Naive thymus-derived CD4-positive, alpha-beta T cell (primary cell): Measurements from ENCODE around the gene TNNC1. TPM values are rescaled to one million over a fixed set of nuclear protein-coding genes. Genes with fewer than 3 reads are reported as not detected.

Experiments used
- ATAC-seq: fragments of 150-1000 bp; cut with Tn5 transposase; 2 replicates; pipeline ENCODE4 v1.10.0; 2021; ENCODE audit warnings: mild to moderate bottlenecking, moderate library complexity
- CTCF ChIA-PET: fragments of 350-600 bp; sonication (Branson Sonifier 250); formaldehyde crosslinking; loops from one replicate; lab custom pipeline; 2021; ENCODE audit warnings: antibody characterized with exemption; lab: Charles Lee
- POLR2A ChIA-PET: fragments of 350-600 bp; sonication (Branson Sonifier 250); formaldehyde crosslinking; loops from one replicate; lab custom pipeline; 2021; ENCODE audit warnings: antibody characterized with exemption, inconsistent platforms; lab: Charles Lee
- DNase-seq, 9 donors: peaks; one replicate each; pipeline versions ENCODE4 v3.0.0 to v3.0.0-alpha.2; 2020 to 2022; ENCODE audit warnings: mixed read lengths in 1 of 9
- H3K27ac ChIP-seq: one replicate; pipeline ENCODE4 v1.7.0; 2013; ENCODE audit warnings: mild to moderate bottlenecking, low read depth, low read length, moderate library complexity
- H3K27me3 ChIP-seq, 2 donors: one replicate each; pipeline ENCODE4 v1.7.0; 2013; ENCODE audit warnings: low read length in 2 of 2, mild to moderate bottlenecking in 2 of 2, moderate library complexity in 2 of 2; ENCODE audit not compliant: control insufficient read depth in 2 of 2, insufficient read depth in 2 of 2
- H3K36me3 ChIP-seq, 3 experiments: 1 replicate in 2 of 3; 2 replicates in 1 of 3; pipeline ENCODE4 v1.7.0; 2013; ENCODE audit warnings: low read length in 3 of 3, mild to moderate bottlenecking in 3 of 3, moderate library complexity in 1 of 3; ENCODE audit not compliant: insufficient read depth in 3 of 3, control insufficient read depth in 2 of 3
- H3K4me1 ChIP-seq, 2 donors: one replicate each; pipeline ENCODE4 v1.7.0; 2013; ENCODE audit warnings: low read length in 2 of 2, mild to moderate bottlenecking in 2 of 2, moderate library complexity in 1 of 2; ENCODE audit not compliant: control insufficient read depth in 2 of 2, insufficient read depth in 2 of 2
- H3K4me3 ChIP-seq: 2 replicates; pipeline ENCODE4 v1.7.0; 2013; ENCODE audit warnings: mild to moderate bottlenecking, low read length
- H3K9me3 ChIP-seq, 3 experiments: 1 replicate in 2 of 3; 2 replicates in 1 of 3; pipeline ENCODE4 v1.7.0; 2013; ENCODE audit warnings: low read length in 3 of 3; ENCODE audit not compliant: control insufficient read depth in 2 of 3
- H3K27ac Mint-ChIP-seq, 9 donors: one replicate each; pipeline ENCODE4 v1.8.0; 2020 to 2022; ENCODE audit warnings: mixed read lengths in 9 of 9, mild to moderate bottlenecking in 8 of 9, moderate library complexity in 5 of 9, inconsistent platforms in 2 of 9
- H3K27me3 Mint-ChIP-seq, 5 donors: one replicate each; pipeline ENCODE4 v1.8.0; 2021 to 2022; ENCODE audit warnings: mixed read lengths in 5 of 5, mild to moderate bottlenecking in 1 of 5
- H3K36me3 Mint-ChIP-seq, 5 donors: one replicate each; pipeline ENCODE4 v1.8.0; 2020 to 2022; ENCODE audit warnings: mixed read lengths in 5 of 5, mild to moderate bottlenecking in 3 of 5, inconsistent platforms in 1 of 5
- H3K4me1 Mint-ChIP-seq, 7 donors: one replicate each; pipeline ENCODE4 v1.8.0; 2020 to 2022; ENCODE audit warnings: mixed read lengths in 7 of 7, mild to moderate bottlenecking in 3 of 7, inconsistent platforms in 1 of 7
- H3K4me3 Mint-ChIP-seq, 10 donors: one replicate each; pipeline ENCODE4 v1.8.0; 2020 to 2022; ENCODE audit warnings: mild to moderate bottlenecking in 10 of 10, mixed read lengths in 10 of 10, moderate library complexity in 6 of 10, inconsistent platforms in 2 of 10
- H3K9me3 Mint-ChIP-seq, 11 donors: one replicate each; pipeline ENCODE4 v1.8.0; 2020 to 2022; ENCODE audit warnings: mixed read lengths in 11 of 11, mild to moderate bottlenecking in 4 of 11, inconsistent platforms in 1 of 11, moderate library complexity in 1 of 11
- intact Hi-C, 2 donors: fragments of 100-400 bp; cut with micrococcal nuclease; formaldehyde crosslinking; loops; one replicate each; pipeline ENCODE4 v1.15.1; 2023
- polyA plus RNA-seq, 2 donors: library from polyadenylated mRNA; unstranded; fragments of 300-500 nt; fragmentation: Illumina TruSeq; gene quantifications; one replicate each; pipeline ENCODE4 v1.2.3, GENCODE V29; 2021
- total RNA-seq, 6 experiments: library from RNA in 5 of 6; stranded (reverse) in 5 of 6; gene quantifications; 1 replicate in 5 of 6; 2 replicates in 1 of 6; pipeline ENCODE4 v1.2.3 and lab custom pipeline; 2021 to 2026

Gene TNNC1
- total and polyA plus RNA-seq, 7 experiments from 2014 or later: 0.73 to 8.4 (median 3.5) TPM

DNA sequence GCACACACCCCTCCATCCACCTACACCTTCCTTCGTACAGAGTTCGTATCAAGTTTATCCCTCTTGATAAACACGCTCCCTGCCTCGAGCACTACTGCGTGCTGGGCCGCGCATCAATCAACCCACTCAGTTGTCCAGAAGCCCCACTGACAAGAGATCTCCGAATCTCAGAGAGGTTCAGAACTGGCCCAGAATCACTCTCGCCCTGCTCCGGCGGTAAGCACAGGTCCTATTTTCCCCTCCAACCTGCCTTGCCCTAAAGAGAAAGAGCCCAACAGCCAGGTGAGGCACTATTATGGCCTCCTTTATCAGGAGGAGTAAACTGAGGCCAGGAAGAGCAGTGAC, 1.1 kb upstream of the TNNC1 start:
- H3K4me3 ChIP-seq: peak overlapping the region; percentile 98
- DNase-seq: no peak
- ATAC-seq: no peak
- CTCF ChIA-PET: no interaction called here
- H3K36me3 ChIP-seq: peaks cover 8 to 26% (median 11%) of the 10 kb centered on the region in 3 experiments
- H3K9me3 ChIP-seq: no peaks in the 10 kb centered on the region
- Mint-ChIP-seq H3K9me3 (no peaks in the 10 kb centered on the region), H3K4me3 (peak overlapping the region; percentile 87 to 96 (median 93)), H3K27ac (peak overlapping the region; percentile 96 to 100 (median 99)), H3K36me3 (peaks cover 0 to 14% (median 5%) of the 10 kb centered on the region in 5 donors), H3K27me3 (no peaks in the 10 kb centered on the region), H3K4me1 (peaks cover 25 to 47% (median 41%) of the 10 kb centered on the region in 7 donors)
- peak overlapping the region; percentile 88 for H3K27ac ChIP-seq
- POLR2A ChIA-PET: interaction anchor here (0.9 to 2.4 kb wide), 9 partner anchors 10 to 251 kb away, joined by 3 to 9 read pairs (median 4); partner anchors contain the start of genes GLT8D1, GLYCTK, SEMA3G and SPCS1
- peaks cover 15 to 23% of the 10 kb centered on the region in 2 donors for H3K4me1 ChIP-seq
- H3K27me3 ChIP-seq: no peaks in the 10 kb centered on the region
- intact Hi-C loops: loop anchor here (1.0 to 10.0 kb wide), 9 partner anchors 8 to 512 kb away; partner anchors contain the start of genes GNL3 (in 2 of the 2), PBRM1 (in 2 of the 2), UQCC5 (in 2 of the 2) and DUSP7 (in 1 of the 2)

DNA sequence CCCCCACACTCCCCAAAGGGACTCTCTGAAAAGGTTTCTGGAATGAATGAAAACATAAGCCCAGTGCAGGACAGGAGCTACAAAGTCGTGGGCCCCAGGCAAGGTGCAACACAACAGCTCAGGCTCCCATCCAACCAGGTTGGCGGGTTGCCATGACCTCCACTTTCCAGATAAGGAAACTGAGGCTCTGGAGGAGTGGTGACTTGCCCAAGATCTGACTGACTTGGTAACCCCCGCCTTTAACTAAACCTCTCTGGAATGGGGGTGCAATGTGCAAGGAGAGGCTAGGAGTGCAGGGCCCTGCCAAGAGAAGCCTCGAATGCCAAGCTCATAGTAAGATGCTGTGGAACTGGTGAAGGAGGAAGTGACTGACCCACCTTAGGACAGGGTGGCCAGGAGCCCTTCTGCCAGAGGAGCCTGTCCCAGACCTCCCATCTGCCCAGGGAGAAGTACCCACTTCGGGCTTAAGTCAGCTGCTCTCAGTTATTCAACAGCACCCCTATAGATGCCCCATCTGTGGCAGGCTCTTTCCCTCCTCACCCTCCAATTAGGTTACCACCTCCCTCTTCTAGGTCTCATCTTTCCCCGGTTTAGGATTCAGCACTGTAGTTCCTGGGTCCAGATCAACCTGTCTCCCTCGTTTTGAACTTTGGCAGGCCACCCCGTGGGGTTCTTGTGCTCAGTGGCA, 553 bp upstream of the TNNC1 start:
- Histone ChIP-seq H3K4me1 (peaks cover 15 to 23% of the 10 kb centered on the region in 2 donors), H3K36me3 (peaks cover 8 to 26% (median 11%) of the 10 kb centered on the region in 3 experiments), H3K27me3 (no peaks in the 10 kb centered on the region), H3K4me3 (peak overlapping the region; percentile 98), H3K27ac (peak overlapping the region; percentile 88), H3K9me3 (no peaks in the 10 kb centered on the region)
- Mint-ChIP-seq H3K4me1 (peaks cover 25 to 47% (median 41%) of the 10 kb centered on the region in 7 donors), H3K27ac (peak overlapping the region; percentile 96 to 100 (median 99)), H3K36me3 (peaks cover 0 to 13% (median 5%) of the 10 kb centered on the region in 5 donors), H3K9me3 (no peaks in the 10 kb centered on the region), H3K27me3 (no peaks in the 10 kb centered on the region), H3K4me3 (peak overlapping the region; percentile 87 to 96 (median 93))
- ChIA-PET POLR2A (interaction anchor here (0.8 to 2.4 kb wide), 11 partner anchors 9 to 459 kb away, joined by 3 to 9 read pairs (median 4); partner anchors contain the start of genes GLT8D1, GLYCTK, RPL29 and SEMA3G), CTCF (interaction anchor here (0.6 kb wide), 1 partner anchor 42 kb away, joined by 6 read pairs; no protein-coding TSS in a partner anchor)
- intact Hi-C loops: loop anchor here in 1 of 2 donors (2.0 to 10.0 kb wide), 4 partner anchors 166 to 512 kb away; partner anchors contain the start of genes DUSP7, GNL3, PARP3 and PBRM1
- no peak for ATAC-seq
- peak in 1 of 9 donors; percentile 9 for DNase-seq

DNA sequence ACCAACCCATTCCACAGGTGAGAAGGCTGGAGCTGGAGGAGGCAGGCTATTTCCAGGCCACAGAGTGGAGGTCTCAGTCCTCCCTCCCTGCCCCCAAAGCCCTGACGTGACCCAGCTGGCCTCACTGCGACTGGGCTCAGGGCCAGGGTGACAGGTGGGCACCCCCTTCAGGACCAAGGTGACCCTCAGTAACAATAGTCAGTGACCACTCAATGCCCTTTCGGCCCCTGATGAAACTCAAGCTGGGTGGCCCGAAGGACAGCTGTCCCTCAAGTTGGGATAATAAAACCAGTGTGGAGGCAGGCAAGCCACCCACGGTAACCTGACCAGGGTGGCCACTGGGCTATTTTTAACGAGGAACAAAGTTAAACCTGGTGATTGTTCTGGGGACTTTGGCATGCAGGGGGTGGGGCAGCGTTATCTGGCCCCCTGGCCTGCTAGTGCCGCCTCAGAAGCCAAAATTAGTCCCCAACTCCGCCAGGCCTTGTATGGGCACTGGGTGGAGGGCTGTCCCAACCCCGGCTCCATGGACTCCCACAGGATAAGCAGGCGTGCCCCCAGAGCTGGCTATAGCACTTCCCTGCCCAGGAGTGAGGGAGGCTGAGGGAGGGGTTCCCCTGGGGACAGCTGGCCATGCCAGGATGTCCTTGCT, 1.1 kb downstream of the TNNC1 start:
- H3K36me3 ChIP-seq: peaks cover 0 to 11% (median 0%) of the 10 kb centered on the region in 3 experiments
- Mint-ChIP-seq H3K36me3 (peaks cover 0 to 5% (median 0%) of the 10 kb centered on the region in 5 donors), H3K27ac (peak overlapping the region in 5 of 9 donors; percentile 4 to 99 (median 81)), H3K4me3 (no peak overlapping the region), H3K4me1 (peaks cover 23 to 37% (median 33%) of the 10 kb centered on the region in 7 donors), H3K27me3 (no peaks in the 10 kb centered on the region), H3K9me3 (no peaks in the 10 kb centered on the region)
- CTCF ChIA-PET: interaction anchor here (0.9 to 2.0 kb wide), 2 partner anchors 25 to 40 kb away, joined by 3 to 11 read pairs; no protein-coding TSS in a partner anchor
- H3K4me3 ChIP-seq: no peak overlapping the region
- no peak for DNase-seq
- H3K4me1 ChIP-seq: peaks cover 15 to 23% of the 10 kb centered on the region in 2 donors
- H3K27ac ChIP-seq: peak overlapping the region; percentile 88
- intact Hi-C loops: loop anchor here in 1 of 2 donors (10.0 kb wide), 1 partner anchor 232 kb away; the partner anchor contains the start of genes GNL3 and PBRM1
- no peaks in the 10 kb centered on the region for H3K27me3 ChIP-seq
- no peaks in the 10 kb centered on the region for H3K9me3 ChIP-seq
- POLR2A ChIA-PET: interaction anchor here (0.5 to 2.4 kb wide), 4 partner anchors 8 to 241 kb away, joined by 3 to 9 read pairs (median 4); partner anchors contain the start of gene SEMA3G
- ATAC-seq: no peak

DNA sequence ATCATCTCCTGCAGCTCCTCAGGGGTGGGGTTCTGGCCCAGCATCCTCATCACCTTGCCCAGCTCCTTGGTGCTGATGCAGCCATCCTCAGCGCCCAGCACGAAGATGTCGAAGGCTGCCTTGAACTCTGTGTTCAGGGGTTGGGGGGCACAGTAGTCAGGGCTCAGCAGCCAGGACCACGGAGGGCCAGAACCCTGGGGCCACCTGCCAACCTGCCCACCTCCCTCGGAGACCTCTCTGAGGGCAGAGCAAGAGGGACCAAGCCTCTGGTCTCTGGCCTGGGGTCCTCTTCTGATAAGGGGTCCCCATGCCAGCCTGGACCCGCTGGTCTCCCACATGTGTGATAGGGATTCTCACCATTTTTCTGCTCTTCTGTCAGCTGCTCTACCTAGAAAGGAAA, 1.7 kb downstream of the TNNC1 start:
- Mint-ChIP-seq H3K27ac (peak overlapping the region in 2 of 9 donors; percentile 4 to 59), H3K9me3 (no peaks in the 10 kb centered on the region), H3K4me1 (peaks cover 20 to 34% (median 30%) of the 10 kb centered on the region in 7 donors), H3K4me3 (no peak overlapping the region), H3K27me3 (no peaks in the 10 kb centered on the region), H3K36me3 (peaks cover 0 to 2% (median 0%) of the 10 kb centered on the region in 5 donors)
- Histone ChIP-seq H3K27ac (no peak overlapping the region), H3K4me1 (peaks cover 15 to 26% of the 10 kb centered on the region in 2 donors), H3K9me3 (no peaks in the 10 kb centered on the region), H3K36me3 (peaks cover 0 to 6% (median 0%) of the 10 kb centered on the region in 3 experiments), H3K4me3 (no peak overlapping the region), H3K27me3 (no peaks in the 10 kb centered on the region)
- ATAC-seq (no peak), DNase-seq (no peak)
- POLR2A ChIA-PET: interaction anchor here (1.0 kb wide), 1 partner anchor 46 kb away, joined by 3 read pairs; no protein-coding TSS in a partner anchor
- intact Hi-C loops: loop anchor here in 1 of 2 donors (10.0 kb wide), 1 partner anchor 233 kb away; the partner anchor contains the start of genes GNL3 and PBRM1
- CTCF ChIA-PET: interaction anchor here (0.6 to 2.0 kb wide), 2 partner anchors 9 to 39 kb away, joined by 3 to 11 read pairs; no protein-coding TSS in a partner anchor

DNA sequence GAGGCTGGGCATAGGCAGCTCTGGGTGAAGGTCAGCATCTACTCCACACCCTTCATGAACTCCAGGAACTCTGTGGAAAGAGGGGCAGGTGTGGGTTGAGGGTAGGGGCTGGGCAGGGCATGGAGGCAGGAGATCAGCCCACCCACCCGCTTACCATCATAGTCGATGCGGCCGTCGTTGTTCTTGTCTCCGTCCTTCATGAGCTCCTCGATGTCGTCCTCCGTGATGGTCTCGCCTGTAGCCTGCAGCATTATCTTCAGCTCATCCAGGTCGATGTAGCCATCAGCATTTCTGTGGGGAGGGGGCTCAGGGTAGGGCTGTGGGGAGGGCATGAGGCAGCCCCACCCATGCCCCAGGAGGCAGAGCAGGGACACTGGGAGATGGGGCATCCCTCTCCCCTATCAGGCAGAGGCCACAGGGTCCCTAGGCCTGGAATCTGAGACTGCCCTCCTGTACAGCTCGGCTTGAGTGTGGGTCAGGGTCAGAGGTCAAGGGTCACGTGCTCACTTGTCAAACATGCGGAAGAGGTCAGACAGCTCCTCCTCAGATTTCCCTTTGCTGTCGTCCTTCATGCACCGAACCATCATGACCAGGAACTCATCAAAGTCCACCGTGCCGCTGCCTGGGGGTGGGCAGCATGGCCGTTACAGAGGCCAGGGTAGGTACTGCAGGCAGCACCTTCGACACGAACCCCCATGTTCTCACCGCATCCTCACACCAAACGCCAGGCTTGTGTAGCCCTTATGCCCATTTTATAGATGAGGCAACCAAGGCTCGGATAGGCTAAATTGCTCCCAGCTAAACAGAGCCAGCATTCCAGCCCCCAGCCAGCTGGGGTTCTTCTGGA, 2.4 kb downstream of the TNNC1 start:
- intact Hi-C loops: loop anchor here in 1 of 2 donors (10.0 kb wide), 1 partner anchor 233 kb away; the partner anchor contains the start of genes GNL3 and PBRM1
- ATAC-seq: no peak
- POLR2A ChIA-PET: interaction anchor here (0.5 kb wide), 1 partner anchor 17 kb away, joined by 3 read pairs; no protein-coding TSS in a partner anchor
- Mint-ChIP-seq H3K27me3 (no peaks in the 10 kb centered on the region), H3K9me3 (no peaks in the 10 kb centered on the region), H3K4me1 (peaks cover 21 to 31% (median 28%) of the 10 kb centered on the region in 7 donors), H3K36me3 (peaks cover 0 to 1% (median 0%) of the 10 kb centered on the region in 5 donors), H3K27ac (peak overlapping the region in 2 of 9 donors; percentile 55 to 77), H3K4me3 (peak overlapping the region in 2 of 10 donors; percentile 34 to 63)
- Histone ChIP-seq H3K4me1 (peaks cover 15 to 26% of the 10 kb centered on the region in 2 donors), H3K27me3 (no peaks in the 10 kb centered on the region), H3K36me3 (peaks cover 0 to 6% (median 0%) of the 10 kb centered on the region in 3 experiments), H3K9me3 (no peaks in the 10 kb centered on the region), H3K27ac (no peak overlapping the region), H3K4me3 (no peak overlapping the region)
- DNase-seq: no peak
- CTCF ChIA-PET: interaction anchor here (0.6 to 2.0 kb wide), 3 partner anchors 10 to 39 kb away, joined by 3 to 11 read pairs (median 3); no protein-coding TSS in a partner anchor
